HG02642 (cell line): ENCODE measurements around the gene ZNF555.
"Not testable (repeated sequence)": the region's sequence is repeated elsewhere in the genome, so short reads cannot be mapped to it uniquely, and the experiment has no call there.

Experiments used
- ATAC-seq: cut with Tn5 transposase; IDR thresholded peaks from one replicate; pipeline ENCODE4 v1.9.1; 2021; ENCODE audit warnings: mild to moderate bottlenecking; ENCODE audit not compliant: unreplicated experiment, poor library complexity

The ZNF555 gene

DNA sequence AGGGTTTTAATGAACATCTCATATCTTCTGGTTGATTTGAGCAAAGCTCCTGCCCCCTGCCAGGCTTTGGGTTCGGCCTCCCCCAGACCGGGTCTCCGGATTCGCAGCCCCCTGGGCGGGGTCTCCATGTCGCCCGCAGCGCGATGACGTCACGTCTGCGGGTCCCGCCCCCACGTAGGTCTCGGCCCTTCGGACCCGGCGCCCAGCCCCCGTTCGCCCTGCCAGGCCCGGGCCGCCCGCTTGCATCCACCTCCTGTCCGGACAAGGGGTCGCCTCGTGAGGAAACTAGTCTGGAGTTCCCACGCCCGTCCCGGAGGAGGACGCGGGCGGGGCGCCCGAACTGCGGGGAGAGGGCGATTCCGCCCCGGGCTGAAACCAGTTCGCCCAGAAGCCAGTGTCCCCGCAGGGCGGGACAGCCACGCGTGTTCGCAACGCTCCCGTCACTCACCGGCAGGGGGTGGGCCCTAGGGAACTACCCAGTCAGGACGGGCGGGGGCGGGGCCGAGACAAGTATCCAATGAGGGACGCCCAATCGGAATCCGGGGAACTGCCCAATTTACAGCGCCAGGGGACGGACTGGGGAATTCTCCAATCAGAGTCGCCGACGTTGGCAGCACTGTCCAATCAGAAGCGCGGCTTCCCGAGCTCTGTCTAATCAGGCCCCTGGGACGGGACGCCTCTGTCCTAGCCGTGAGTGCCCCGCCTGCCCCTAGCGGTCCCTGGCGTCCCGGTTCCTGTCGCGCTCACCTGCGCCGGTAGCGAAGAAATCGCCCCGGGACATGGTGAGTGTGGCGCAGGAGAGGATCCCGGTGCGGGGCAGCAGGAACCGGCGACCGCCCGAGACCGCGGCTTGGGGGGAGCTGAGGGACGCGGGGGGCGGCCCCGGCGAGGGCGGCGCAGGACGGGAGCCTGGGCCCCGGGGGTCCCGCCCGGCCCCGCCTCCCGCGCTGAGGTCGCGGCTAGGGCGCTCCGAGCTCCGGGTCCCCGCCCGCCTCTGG, at the start of gene ZNF555:
Gene ZNF555, plus strand, starts transcription at position 682 of the 998 bp plus-strand sequence. Its CDS starts 98 bp downstream, at position 780.
- peak; percentile 95 for ATAC-seq

DNA sequence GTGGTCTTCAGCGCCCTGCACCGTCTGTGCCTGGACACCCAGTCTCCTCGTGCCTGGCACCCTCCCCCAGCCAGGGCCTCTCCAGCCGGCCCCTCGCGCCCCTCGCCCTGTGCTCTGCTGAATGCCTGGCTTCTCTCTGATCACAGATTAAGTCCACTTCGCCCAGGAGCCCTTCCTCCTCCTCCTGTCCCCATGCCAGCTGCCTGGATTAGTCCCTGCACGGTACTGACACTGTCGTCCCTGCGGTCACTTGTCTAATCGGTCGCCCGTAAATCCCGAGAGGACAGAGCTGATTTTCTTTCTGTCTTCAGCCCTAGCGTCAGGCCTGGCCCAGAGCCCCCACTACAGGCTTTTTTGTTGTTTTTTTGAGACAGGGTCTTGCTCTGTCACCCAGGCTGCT, 49.4 kb upstream of the ZNF555 start:
- no peak for ATAC-seq

DNA sequence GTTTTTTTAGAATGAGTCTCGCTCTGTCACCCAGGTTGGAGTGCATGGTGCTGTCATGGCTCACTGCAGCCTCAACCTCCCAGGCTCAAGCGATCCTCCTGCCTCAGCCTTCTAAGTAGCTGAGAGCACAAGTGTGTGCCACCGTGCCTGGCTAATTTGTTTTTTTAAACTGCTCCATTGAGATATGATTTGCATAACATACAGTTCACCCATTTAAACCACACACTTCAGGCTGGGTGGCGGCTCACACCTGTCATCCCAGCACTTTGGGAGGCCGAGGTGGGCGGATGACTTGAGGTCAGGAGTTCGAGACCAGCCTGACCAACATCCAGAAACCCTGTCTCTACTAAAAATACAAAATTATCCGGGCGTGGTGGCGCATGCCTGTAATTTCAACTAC, 48.6 kb upstream of the ZNF555 start:
- ATAC-seq = not testable (repeated sequence)

DNA sequence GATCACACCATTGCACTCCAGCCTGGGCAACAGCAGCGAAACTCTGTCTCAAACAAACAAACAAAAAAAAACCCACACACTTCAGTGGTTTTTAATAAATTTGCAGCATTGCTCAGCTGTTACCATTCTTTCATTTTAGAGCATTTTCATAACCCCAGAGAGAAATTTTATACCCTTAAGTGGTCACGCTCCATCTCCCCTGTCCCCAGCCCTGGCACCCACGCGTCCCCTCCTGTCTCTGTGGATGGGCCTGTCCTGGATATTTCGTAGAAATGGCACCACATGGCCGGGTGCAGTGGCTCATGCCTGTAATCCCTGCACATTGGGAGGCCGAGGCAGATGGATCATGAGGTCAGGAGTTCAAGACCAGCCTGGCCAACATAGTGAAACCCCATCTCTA, 48.1 kb upstream of the ZNF555 start:
- no peak for ATAC-seq

DNA sequence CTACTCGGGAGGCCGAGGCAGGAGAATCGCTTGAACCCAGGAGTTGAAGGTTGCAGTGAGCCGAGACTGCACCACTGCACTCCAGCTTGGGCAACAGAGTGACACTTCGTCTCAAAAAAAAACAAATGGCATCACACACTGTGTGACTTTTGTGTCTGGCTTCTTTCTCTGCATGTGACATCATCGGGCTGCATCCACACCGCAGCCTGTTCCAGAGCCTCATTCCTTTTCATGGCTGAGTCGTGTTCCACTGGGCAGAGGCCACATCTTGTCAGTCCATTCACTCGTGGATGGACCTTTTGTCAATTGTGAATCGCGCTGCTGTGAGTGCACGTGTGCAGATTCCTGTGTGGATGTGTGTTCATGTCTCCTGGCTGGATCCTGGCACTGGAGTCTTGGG, 47.7 kb upstream of the ZNF555 start:
- no peak for ATAC-seq

DNA sequence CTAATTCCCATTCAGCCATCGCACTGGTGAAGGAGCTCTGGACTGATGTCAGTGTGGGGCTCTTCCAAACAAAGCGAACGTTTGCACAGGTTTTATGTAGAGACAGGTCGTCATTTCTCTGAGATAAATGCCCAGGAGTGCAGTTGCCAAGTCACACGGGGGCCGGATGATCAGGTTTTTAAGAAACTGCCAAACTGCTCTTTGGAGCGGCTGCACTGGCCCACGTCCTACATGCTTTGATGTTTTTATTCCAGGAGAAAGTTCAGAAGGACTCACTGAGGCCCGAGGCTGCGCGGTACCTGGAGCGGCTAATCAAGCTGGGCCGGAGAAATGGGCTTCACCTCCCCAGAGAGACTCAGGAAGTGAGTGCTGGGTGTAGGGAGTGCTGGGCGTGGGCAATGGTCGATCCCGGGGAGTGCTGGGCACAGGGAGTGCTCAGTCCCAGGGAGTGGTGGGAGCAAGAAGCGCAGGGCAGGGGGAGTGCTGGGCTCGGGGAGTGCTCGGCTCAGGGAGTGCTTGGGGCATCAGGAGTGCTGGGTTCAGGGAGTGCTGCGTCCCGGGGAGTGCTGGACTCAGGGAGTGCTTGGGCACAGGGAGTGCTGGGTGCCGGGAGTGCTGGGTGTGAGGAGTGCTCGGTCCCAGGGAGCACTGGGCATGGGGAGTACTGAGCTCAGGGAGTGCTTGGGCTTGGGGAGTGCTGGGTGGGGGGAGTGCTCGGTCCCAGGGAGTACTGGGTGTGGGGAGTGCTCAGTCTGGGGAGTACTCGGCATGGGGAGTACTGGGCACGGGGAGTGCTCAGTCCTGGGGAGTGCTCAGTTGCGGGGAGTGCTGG, 45.2 kb upstream of the ZNF555 start:
- ATAC-seq = no peak

DNA sequence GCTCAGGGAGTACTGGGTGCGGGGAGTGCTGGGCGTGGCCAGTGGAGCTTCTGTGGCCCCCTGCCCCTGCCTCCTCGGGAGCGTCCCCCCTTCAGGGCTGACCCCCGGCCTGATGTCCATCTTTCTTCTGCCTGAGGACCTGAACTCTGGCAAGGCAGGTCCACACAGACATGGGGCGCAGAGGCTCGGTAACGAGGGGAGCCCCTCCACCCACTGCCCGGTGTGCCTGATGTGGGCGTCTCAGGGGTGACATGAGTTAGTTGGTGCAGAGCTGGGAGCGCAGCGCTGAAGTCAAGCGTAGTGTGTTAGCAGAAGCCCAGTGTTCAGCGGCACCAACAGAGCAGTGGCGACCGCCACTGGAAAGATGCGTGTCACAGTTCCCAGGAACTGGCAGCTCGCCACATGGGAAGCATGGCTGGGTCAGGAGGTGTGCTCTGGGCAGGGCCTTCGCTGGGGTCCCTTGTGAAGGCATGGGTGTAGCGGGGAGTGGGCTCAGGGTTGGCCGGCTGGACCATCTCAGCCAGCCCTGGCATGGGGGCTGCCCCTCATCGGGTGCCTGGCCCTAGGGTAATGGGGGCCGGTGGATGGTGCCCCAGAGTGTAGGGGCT, 44.5 kb upstream of the ZNF555 start:
- no peak for ATAC-seq

DNA sequence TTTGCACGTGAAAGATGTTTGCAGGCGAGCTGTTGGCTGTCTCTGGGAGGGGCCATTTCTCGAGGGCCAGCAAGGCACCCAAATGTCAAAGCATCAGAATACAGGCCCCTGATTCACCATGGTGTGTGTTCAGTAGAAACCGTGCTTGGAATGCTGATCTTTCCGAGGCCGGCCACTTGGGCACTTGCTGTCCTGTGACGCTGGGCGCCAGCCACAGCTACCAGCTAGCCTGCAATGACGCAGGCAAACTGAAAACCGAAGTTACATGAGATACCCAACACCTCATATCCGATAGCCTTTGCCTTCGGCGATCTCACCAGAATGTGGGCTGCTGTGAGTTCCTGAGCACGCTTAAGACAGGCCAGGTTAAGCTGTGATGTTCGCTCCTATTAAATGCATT, 44.0 kb upstream of the ZNF555 start:
- ATAC-seq = no peak

DNA sequence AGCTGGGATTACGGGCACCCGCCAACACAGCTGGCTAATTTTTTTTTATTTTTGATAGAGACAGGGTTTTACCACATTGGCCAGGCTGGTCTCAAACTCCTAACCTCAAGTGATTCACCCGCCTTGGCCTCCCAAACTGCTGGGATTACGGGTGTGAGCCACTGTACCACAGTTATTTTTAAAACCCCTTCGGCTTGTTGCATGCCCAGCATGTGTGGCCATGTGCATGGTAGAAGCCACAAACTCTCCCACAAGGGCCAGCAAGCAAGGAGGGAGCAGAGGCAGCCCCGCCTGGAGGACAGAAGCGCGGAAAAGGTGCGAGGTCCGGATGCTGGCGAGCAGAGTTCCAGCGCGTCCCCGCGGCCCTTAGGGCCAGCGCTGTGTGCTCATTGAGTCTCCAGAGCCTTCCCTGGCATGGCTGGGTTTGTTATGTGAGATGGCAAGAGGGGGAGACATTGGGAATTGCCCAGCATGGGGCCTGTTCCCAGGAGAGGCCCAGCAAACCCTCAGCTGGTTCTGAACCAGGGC, 43.1 kb upstream of the ZNF555 start:
- no peak for ATAC-seq

DNA sequence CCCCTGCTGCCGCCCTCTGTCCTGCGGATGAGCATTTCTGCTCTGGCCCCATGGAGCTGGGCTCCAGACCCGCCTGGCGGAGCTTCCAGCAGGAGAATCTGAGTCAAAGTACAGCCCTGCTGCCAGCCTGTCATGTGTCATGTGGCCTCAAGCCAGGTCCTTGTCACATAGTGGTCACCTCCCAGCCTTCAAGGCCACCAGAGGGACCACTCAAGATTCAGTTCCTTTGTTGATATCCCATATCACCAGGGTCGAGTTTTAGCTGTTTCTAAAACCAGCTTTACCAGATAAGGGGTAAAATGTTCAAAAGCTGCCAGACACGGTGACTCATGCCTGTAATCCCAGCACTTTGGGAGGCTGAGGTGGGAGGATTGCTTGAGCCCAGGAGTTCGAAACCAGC, 42.5 kb upstream of the ZNF555 start:
- no peak for ATAC-seq

DNA sequence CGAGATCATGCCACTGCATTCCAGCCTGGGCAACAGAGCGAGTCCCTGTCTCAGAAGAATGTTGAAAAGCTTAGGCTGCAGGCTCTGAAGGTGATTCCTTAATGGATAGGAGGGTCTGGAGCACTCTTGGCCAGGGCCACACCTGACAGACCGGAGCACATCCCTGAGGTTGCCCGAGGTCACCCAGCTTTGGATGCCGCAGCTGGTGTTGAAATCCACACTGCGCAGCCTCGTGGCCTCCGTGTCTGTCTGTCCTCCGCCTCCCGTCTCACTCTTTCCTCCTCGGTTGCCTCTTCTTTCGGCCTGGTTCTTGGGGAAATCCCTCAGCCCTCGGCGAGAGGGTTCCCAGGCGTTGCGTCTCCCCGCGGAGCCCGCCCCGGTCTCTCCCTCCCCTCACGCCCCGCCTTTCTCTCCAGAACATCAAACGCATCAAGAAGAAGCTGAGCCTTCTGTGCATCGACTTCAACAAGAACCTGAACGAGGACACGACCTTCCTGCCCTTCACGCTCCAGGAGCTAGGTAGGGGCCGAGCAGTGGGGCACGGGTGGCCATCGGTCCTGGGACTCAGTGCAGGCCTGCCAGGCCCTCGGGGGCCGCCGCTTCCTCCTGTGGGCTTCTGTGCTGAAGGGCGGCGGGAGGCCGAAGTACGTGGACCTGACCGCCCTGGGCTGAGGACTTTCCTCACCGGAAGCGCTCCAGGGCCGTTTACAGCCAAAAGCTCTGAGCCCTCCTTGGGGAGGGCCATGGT, 41.8 kb upstream of the ZNF555 start:
- no peak for ATAC-seq

DNA sequence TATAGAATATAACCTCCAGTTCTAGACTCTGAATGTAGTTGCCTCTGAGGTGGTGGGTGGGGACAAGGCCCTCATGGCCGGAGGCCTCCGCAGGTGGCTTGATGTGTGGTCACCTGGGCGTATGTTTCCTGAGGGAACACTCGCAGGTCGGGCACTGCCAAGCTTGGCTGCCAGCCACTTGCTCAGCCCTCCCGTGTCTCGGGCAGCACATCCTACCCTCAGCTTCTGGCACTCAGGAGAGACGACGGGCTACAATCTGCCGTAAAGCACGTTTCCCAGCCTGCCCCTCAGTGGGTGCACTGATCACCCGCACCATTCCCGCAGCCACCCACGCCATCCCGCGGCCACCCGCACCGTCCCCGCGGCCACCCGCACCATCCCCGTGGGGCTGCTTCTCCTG, 40.8 kb upstream of the ZNF555 start:
- ATAC-seq = no peak

DNA sequence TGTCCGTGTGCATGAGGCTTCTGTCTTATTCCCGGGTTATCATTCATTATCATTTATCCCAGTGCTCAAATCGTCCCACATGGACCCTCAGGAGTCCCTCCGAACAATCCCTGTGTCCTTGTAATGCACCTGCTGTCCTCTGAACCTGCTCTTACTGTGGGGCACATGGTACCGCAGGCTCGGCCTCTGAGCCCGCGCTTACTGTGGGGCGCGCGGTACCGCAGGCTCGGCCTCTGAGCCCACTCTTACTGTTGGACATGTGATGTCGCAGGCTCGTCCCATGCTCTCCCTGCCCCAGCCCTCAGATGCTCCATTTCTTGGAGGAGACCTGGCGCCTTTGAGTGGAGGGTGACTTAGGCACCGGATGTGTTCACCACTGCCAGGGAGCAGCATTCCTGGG, 38.4 kb upstream of the ZNF555 start:
- no peak for ATAC-seq

DNA sequence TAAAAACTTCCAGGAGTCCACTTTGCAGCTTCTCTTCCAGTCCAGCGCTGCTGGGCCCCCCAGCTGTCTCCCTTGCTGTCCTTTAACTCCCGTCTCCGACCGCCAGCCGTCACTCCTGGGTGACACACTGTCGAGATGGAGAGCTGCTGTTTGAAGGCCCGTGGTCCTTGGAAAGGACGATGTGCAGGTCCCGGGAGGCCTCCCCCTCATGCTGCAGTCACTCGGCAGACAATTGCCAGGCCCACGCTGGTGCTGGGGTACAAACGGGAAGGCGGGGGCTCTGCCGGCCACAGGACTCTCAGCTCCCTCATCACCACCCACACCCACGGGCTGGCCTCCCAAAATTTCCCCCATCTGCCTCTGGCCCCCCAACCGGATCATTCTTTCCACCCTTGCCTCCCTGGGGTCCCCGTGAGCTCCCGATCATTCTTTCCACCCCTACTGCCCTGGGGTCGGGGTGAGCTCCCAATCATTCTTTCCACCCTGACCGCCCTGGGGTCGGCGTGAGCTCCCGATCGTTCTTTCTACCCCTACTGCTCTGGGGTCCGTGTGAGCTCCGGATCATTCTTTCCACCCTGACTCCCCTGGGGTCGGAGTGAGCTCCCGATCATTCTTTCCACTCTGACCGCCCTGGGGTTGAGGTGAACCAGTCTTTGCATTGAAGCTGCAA, 37.7 kb upstream of the ZNF555 start:
- no peak for ATAC-seq

DNA sequence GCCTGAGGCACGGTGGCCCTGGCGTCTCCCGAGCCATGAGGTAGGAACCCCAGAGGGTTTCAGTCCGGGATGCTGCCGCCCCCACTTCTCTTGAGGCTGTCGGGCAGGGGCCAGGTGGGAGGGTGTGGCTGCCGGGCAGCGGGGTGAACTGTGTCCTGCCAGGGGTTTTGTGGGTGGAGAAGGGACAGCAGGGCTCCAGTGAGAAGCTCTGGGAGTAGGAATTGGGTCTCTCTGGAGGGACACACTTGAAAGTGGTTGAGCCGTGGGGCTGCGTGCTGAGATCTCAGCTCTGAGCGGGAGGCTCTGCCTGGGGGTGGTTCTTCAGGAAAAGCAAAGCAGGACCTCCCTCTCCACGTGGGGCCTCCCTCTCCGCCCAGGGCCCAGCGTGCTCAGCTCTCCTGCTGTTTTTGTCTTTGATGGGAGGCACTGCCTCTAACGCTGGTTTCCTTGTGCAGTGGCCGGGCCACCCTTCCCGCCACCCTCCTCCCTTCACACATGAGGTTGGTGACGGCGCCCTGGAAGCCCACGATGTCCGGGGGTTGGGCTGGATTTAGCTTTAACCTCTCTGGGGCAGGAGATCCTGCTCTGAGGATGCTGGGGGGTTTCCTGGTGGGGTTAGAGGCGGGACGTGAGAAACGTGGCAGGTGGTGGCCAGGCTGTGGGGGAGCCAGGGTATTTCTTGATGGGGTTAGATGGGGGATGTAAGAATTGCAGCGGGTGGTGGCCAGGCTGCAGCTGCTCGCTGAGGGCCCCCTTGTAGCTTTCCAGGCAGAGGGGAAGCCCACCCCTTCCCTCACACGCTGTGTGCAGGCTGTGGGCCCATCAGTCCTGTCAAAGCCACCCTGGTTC, 36.9 kb upstream of the ZNF555 start:
- ATAC-seq = no peak

DNA sequence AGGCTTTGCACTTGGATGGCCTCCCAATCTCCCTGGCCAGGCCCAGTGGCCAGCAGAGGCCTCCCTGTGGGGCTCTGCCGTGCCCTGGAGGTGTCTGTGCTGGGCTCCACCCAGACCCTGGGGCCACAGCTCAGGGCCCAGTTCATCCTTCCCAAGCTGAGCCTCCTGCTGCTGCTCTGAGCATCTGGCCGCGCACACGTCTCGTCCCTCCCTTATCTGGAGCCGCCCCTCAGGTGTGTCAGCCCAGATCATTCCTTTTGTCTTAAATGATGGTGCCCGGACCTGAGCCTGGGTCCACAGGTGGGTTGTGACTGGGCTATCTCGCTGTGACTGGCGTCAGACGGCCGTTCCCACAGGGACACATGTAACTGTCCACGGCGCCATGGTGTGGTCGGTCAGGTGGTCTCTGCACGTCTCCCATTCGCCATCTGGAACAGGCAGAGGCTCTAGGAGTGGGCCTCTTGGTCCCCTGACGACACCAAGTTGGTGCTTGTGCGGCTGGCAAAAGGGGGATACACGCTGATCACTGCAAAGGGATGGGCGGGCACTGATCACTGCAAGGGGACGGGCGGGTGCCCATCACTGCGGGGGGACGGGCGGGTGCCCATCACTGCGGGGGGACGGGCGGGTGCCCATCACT, 35.9 kb upstream of the ZNF555 start:
- no peak for ATAC-seq

DNA sequence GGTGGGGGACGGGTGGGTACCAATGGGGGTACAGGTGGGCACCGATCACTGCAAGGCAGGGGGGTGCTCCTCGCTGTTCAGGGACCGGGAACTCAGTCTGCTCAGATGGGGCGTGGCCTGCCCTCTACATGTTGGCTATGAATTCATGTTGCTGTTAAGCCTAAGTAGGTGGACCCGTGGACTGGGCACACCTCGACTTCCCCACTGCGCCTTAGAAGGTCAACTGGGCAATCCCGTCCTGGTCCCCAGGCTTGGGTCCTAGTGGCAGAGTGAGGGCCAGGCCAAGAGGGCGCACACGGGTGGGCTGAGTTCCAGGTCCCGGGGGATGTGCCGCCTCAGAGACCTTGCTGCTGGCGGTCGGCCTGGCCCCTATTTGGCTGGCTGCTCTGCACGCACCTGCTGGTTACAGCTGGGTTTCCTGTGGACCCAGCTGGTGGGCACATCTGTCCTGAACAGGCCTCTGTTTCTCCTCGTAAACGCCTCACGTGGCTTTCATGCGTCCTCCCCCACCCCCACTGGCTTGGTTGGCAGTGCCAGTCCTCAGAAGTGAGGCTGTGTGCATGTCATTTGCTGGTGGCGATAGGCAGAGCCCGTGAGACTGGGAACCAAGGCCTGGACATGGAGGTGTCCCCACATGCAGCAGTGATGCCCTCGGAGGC, 35.2 kb upstream of the ZNF555 start:
- ATAC-seq = no peak
